Spinal cord (tissue), 10 donors: ENCODE data around the gene ZFR2. TPM values are rescaled to one million over a fixed set of nuclear protein-coding genes. Genes with fewer than 3 reads are reported as not detected.
A peak's percentile ranks its signal among the peaks of the same experiment; 100 is the strongest.
"Not testable (repeated sequence)": the region's sequence is repeated elsewhere in the genome, so short reads cannot be mapped to it uniquely, and the experiment has no call there.

Experiments
- DNase-seq, 6 donors: peaks; one replicate each; pipeline versions ENCODE4 v3.0.0 to v3.0.0-alpha.2; 2013 to 2015; ENCODE audit warnings: low spot score in 6 of 6, low read depth in 4 of 6
- H3K27ac ChIP-seq: one replicate; pipeline ENCODE4 v1.5.1; 2013; ENCODE audit warnings: low read depth, low read length, control low read depth
- H3K27me3 ChIP-seq: one replicate; pipeline ENCODE4 v1.6.1; 2013; ENCODE audit warnings: low read length; ENCODE audit not compliant: control insufficient read depth, insufficient read depth
- H3K36me3 ChIP-seq: one replicate; pipeline ENCODE4 v1.6.1; 2013; ENCODE audit warnings: low read length; ENCODE audit not compliant: control insufficient read depth, insufficient read depth
- H3K4me1 ChIP-seq: one replicate; pipeline ENCODE4 v1.6.1; 2013; ENCODE audit warnings: low read length; ENCODE audit not compliant: control insufficient read depth, insufficient read depth
- H3K4me3 ChIP-seq: one replicate; pipeline ENCODE4 v1.5.1; 2013; ENCODE audit warnings: low read depth, low read length, control low read depth
- H3K9me3 ChIP-seq: one replicate; pipeline ENCODE4 v1.6.1; 2013; ENCODE audit warnings: low read length; ENCODE audit not compliant: control insufficient read depth, insufficient read depth
- WGBS: methylation state at CpG from one replicate; pipeline ENCODE4 v1.1.5; 2013; ENCODE audit warnings: missing lambda C conversion rate; ENCODE audit not compliant: insufficient coverage; 5-methylcytosine and 5-hydroxymethylcytosine counted together
- polyA plus RNA-seq, 2 donors: library from polyadenylated mRNA; unstranded; fragments of 120-200 nt; gene quantifications; one replicate each; pipeline ENCODE4 v1.2.1, GENCODE V29; 2013; ENCODE audit not compliant: insufficient read length in 2 of 2
- total RNA-seq, 2 donors: library from RNA; depleted of rRNA in 1 of 2; stranded (reverse); fragments of 120-200 nt in 1 of 2; fragments of >200 nt in 1 of 2; gene quantifications; one replicate each; pipeline versions ENCODE4 v1.2.3 to v1.2.4, GENCODE V29; 2013 to 2014
- donor health status: healthy.

ZFR2 gene
- total and polyA plus RNA-seq, 4 donors: 7.7 to 37.6 (median 18.4) TPM

- H3K9me3 ChIP-seq: no peaks in the 10 kb centered on the region
- H3K36me3 ChIP-seq: peaks cover 11% of the 10 kb centered on the region
- H3K4me3 ChIP-seq: peak within 1 kb of the TSS; percentile 51
- peak within 1 kb of the TSS; percentile 70 for H3K27ac ChIP-seq
- WGBS: under 1% methylated on average over 37 of the region's 49 CpGs
- H3K27me3 ChIP-seq: peaks cover 12% of the 10 kb centered on the region
- peaks cover 20% of the 10 kb centered on the region for H3K4me1 ChIP-seq
- DNase-seq: peak; percentile 52 to 98 (median 72)
Observed at GRCh38 chr19:3880471-3881271, 11.8 kb upstream of the ZFR2 start, which contains the start of gene ATCAY. Gene ATCAY (plus strand): TSS chr19:3880685. CDS start chr19:3885768, 5,083 bp downstream.

DNA sequence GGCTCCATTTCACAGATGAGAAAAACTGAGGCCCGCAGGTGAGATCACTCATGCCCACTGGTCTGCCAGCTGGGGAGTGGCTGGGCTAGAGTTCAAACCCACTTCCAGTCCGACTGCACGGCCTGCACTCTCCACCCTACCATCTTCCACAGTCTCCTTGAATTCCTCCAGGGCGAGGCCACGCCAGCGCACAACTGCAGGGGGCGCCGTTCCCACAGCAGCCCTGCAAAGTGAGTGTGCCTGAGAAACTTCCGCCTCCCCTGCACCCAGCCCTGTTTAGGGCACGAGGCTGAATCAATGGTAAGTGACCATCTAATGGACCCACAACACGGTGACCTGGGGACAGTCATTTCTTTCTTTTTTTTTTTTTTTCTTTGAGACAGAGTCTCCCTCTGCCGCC lies 10.8 kb upstream of the ZFR2 start:
- Histone ChIP-seq H3K36me3 (peaks cover 10% of the 10 kb centered on the region), H3K27ac (no peak overlapping the region), H3K27me3 (peaks cover 12% of the 10 kb centered on the region), H3K4me3 (no peak overlapping the region), H3K4me1 (peaks cover 20% of the 10 kb centered on the region), H3K9me3 (no peaks in the 10 kb centered on the region)
- 61% methylated on average over 11 of the region's 12 CpGs for WGBS
- no peak for DNase-seq

DNA sequence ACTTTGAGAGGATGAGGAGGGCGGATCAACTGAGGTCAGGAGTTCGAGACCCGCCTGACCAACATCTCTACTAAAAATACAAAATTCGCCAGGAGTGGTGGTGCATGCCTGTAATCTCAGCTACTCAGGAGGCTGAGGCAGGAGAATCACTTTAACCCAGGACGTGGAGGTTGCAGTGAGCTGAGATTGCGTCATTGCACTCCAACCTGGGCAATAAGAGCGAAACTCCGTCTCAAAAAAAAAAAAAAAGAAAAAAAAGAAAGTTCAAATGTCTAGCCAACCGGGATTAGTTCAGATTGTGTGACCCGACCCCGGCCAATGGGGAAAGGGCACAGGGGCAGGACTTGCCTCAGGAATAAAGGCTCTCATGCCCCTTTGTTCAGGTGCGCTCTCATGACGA lies 5.9 kb upstream of the ZFR2 start:
- not testable (repeated sequence) for H3K36me3 ChIP-seq, H3K4me1 ChIP-seq, H3K9me3 ChIP-seq, H3K4me3 ChIP-seq, H3K27me3 ChIP-seq, H3K27ac ChIP-seq, DNase-seq
- 79% methylated on average over 8 of the region's 13 CpGs for WGBS

DNA sequence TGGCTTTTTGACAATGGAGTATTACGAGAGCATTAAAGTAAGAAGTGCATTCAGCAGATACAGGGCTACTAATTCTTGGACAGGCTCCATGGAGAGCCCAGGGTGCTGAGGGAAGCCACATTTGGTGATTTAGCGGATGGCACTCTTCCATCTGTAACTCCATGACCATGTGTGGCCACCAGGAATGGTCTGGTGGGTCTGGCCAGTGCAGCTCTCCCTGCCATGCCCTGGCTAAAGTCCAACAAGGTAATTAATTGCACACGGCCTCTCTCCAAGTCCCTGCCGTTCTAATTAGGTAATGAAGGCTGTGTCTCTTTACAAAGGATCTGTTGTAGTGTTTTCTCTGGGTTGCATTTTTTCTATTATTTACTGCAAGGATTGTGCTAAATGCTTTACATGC lies 4.3 kb upstream of the ZFR2 start:
- H3K27ac ChIP-seq: no peak overlapping the region
- H3K27me3 ChIP-seq: peaks cover 5% of the 10 kb centered on the region
- H3K36me3 ChIP-seq: no peaks in the 10 kb centered on the region
- no peak overlapping the region for H3K4me3 ChIP-seq
- H3K9me3 ChIP-seq: peaks cover 2% of the 10 kb centered on the region
- WGBS: 68% methylated on average over 2 of the region's 4 CpGs
- H3K4me1 ChIP-seq: peaks cover 7% of the 10 kb centered on the region
- DNase-seq: peak in 1 of 6 donors; percentile 40

DNA sequence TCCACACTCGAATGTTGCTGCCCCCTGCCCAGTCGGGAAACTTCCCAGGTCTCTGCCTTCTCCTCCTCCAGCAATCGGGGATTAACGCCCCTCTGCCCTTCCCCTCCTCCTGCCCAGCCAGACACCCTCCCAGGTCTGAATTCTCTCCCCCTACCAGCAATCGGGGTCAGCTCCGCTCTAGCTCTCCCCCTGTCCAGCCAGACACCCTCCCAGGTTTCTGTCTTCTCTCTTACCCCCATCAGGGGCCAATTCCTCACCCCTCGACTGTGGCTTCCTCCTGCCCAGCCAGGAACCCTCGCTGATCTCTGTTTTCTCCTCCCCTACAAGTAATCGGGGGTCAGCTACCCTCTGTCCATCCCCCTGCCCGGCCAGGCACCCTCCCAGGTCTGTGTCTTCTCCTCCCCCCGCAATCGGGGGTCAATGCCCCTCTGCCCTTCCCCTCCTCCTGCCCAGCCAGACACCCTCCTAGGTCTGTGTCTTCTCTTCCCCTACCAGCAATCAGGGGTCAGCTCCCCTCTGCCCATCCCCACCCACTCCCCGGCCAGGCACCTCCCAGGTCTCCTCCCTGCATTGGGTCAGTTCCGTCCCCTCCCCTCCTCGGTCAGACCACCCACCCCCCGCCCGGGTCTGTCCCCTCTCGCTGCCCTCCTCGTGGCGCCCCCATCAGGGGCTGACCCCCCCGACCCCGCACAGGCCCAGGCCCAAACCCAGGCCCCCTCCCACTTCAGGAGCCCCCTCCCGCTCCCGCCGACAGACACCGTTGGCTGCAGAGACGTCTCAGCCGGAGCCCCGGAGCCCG lies 668 bp downstream of the ZFR2 start:
- peaks cover 9% of the 10 kb centered on the region for H3K27me3 ChIP-seq
- no peak for DNase-seq
- H3K4me3 ChIP-seq: peak overlapping the region; percentile 32
- 14% methylated on average over 23 of the region's 30 CpGs for WGBS
- H3K4me1 ChIP-seq: peaks cover 21% of the 10 kb centered on the region
- H3K27ac ChIP-seq: no peak overlapping the region
- peaks cover under 1% of the 10 kb centered on the region for H3K36me3 ChIP-seq
- peaks cover 2% of the 10 kb centered on the region for H3K9me3 ChIP-seq

- Histone ChIP-seq H3K36me3 (peaks cover 7% of the 10 kb centered on the region), H3K27me3 (peaks cover 9% of the 10 kb centered on the region), H3K4me3 (no peak overlapping the region), H3K4me1 (peaks cover 21% of the 10 kb centered on the region), H3K9me3 (peaks cover 2% of the 10 kb centered on the region), H3K27ac (no peak overlapping the region)
- 34% methylated on average over 12 of the region's 14 CpGs for WGBS
- DNase-seq: peak in 2 of 6 donors; percentile 22 to 51
Observed at GRCh38 chr19:3866910-3867638, 1.8 kb downstream of the ZFR2 start.

- H3K4me1 ChIP-seq: peaks cover 17% of the 10 kb centered on the region
- peaks cover 23% of the 10 kb centered on the region for H3K36me3 ChIP-seq
- no peak for DNase-seq
- H3K27me3 ChIP-seq: peaks cover 4% of the 10 kb centered on the region
- H3K4me3 ChIP-seq: no peak overlapping the region
- 85% methylated on average over 5 of the region's 12 CpGs for WGBS
- H3K27ac ChIP-seq: no peak overlapping the region
- peaks cover 2% of the 10 kb centered on the region for H3K9me3 ChIP-seq
Observed at GRCh38 chr19:3863648-3864047, 5.2 kb downstream of the ZFR2 start.

DNA sequence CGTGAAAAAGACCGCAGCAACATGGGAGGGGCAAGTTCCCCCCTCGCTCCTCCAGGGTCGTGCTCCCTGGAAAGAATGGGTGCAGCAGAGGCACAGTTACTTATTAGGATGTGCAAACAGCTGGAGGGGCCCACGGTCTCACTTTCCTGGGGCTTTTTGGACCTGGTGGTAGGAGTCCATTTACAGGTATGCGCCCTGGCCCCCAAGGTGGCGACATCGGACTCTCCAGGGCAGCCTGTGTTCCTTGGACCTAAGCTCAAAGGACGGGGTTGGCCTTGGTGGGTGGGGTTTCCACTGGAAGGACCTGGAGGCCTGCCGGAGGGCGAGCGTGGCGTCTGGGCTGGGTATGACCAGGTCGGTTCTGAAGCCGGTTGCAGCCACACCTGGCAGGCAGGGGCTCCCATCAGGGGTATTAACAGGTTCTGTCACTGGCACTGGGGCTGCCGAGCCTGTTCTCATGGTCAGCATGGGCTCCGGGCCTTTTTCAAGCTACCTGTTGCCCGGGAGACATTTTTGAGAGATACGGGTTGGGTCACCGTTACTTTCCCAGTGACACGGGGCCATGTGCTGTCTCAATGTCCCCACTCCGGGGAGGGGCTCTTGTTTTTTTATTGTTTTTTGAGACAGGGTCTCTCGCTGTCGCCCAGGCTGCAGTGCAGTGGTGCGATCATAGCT lies 5.9 kb downstream of the ZFR2 start:
- Histone ChIP-seq H3K4me1 (peaks cover 13% of the 10 kb centered on the region), H3K4me3 (no peak overlapping the region), H3K27me3 (peaks cover 2% of the 10 kb centered on the region), H3K36me3 (peaks cover 23% of the 10 kb centered on the region), H3K9me3 (peaks cover 2% of the 10 kb centered on the region), H3K27ac (no peak overlapping the region)
- 86% methylated on average over 23 of the region's 25 CpGs for WGBS
- no peak for DNase-seq

DNA sequence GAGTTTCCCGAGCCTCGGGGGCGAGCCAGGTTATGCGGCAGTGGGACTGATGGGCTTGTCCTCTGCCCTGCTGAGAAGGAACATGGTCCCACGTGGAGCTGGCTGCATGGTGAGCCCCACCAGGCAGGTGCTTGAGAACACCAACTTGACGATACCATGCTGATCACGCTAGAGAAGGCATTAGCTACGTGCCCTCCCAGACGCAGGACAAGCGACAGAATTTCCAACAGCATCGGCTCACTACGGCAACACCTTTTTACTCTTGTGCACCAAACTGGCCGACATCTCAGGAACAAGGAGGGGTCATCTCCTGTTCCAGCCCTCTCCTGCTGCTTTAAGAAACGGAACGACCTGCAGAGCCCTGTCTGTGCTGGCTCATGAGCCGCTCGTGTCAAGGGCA lies 8.3 kb downstream of the ZFR2 start:
- WGBS: 93% methylated on average over 17 of the region's 17 CpGs
- Histone ChIP-seq H3K36me3 (peaks cover 30% of the 10 kb centered on the region), H3K4me1 (no peaks in the 10 kb centered on the region), H3K4me3 (no peak overlapping the region), H3K27ac (no peak overlapping the region), H3K27me3 (no peaks in the 10 kb centered on the region), H3K9me3 (peaks cover 2% of the 10 kb centered on the region)
- no peak for DNase-seq
